Ishikawa (cell line): Measurements from ENCODE around the gene EVA1B.

Experiments used
- CEBPB ChIP-seq: IDR thresholded peaks from 2 replicates; pipeline ENCODE4 v1.6.1; 2012
- EGR1 ChIP-seq: IDR thresholded peaks from 2 replicates; pipeline ENCODE4 v1.6.1; 2012
- FOXM1 ChIP-seq: IDR thresholded peaks from 2 replicates; pipeline ENCODE4 v1.6.1; 2012; ENCODE audit warnings: low read depth, borderline replicate concordance
- RAD21 ChIP-seq: IDR thresholded peaks from 2 replicates; pipeline ENCODE4 v1.6.1; 2012; ENCODE audit warnings: low read depth
- TAF1 ChIP-seq: IDR thresholded peaks from 2 replicates; pipeline ENCODE4 v1.6.1; 2012; ENCODE audit warnings: low read depth, mild to moderate bottlenecking
- TEAD4 ChIP-seq: IDR thresholded peaks from 2 replicates; pipeline ENCODE4 v1.6.1; 2012
- YY1 ChIP-seq: IDR thresholded peaks from 2 replicates; pipeline ENCODE4 v1.6.1; 2012; ENCODE audit warnings: low read depth
- TF ChIP-seq, protein P1 (sequence below): IDR thresholded peaks from 2 replicates; pipeline ENCODE4 v1.6.1; 2012

DNA sequence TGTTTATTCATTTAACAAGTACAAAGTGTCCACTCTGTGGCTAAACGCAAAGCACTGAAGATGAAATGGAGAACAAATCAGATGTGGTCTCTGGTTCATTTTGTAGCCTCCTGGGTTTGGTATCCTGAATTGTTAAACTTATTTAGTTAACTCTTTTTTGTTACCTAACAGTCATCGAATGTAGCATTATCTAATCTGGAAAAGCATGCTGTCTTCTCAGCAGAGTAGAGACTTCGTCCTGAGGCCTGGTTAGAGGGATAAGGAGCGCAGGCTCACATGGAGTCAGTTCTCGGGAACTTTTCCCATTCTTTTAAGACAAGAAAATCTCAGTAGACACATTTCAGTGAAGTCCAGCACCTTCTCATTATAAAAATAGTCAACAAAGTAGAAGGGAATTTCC, 50.4 kb downstream of the EVA1B start:
- TF ChIP-seq, protein P1, sequence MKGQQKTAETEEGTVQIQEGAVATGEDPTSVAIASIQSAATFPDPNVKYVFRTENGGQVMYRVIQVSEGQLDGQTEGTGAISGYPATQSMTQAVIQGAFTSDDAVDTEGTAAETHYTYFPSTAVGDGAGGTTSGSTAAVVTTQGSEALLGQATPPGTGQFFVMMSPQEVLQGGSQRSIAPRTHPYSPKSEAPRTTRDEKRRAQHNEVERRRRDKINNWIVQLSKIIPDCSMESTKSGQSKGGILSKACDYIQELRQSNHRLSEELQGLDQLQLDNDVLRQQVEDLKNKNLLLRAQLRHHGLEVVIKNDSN = no peak
- TF ChIP-seq TAF1 = no peak
- no peak for TF ChIP-seq FOXM1
- no peak for TF ChIP-seq CEBPB
- TF ChIP-seq EGR1 = no peak
- no peak for TF ChIP-seq RAD21
- TF ChIP-seq YY1 = no peak
- no peak for TF ChIP-seq TEAD4
